K562 (cell line): ENCODE results near the gene NPAS1. TPM values are rescaled to one million over a fixed set of nuclear protein-coding genes. Genes with fewer than 3 reads are reported as not detected.

Experiments used
- ATAC-seq: fragments of 200-7000 bp; cut with Tn5 transposase; 3 replicates; pipeline ENCODE4 v1.9.1; 2020; ENCODE audit warnings: moderate library complexity
- BruUV-seq: library from RNA; stranded (reverse); fragments of 400-500 nt; replicated peaks from 2 replicates; lab custom pipeline; 2021; lab: Mats Ljungman, UMichigan
- CTCF ChIA-PET: fragments of 300-600 bp; formaldehyde crosslinking; extraction: SDS; loops from one replicate; lab custom pipeline; 2021; ENCODE audit warnings: low intra/inter-chr PET ratio; lab: Yijun Ruan, JAX
- POLR2A ChIA-PET: fragments of 300-600, 350-650 bp; sonication (Branson Sonifier 250); formaldehyde crosslinking; extraction: SDS; loops from one replicate; lab custom pipeline; 2021; ENCODE audit warnings: antibody characterized with exemption, inconsistent platforms; lab: Yijun Ruan, JAX
- DNase-seq, 4 experiments: peaks; one replicate each; pipeline versions ENCODE4 v3.0.0 to v3.0.0-alpha.2; 2011 to 2018; ENCODE audit warnings: low spot score in 3 of 4, mixed read lengths in 3 of 4; ENCODE audit errors: extremely low read depth in 1 of 4
- FAIRE-seq: peaks from 2 replicates; lab custom pipeline; 2011; peaks lifted over from hg19 to GRCh38; lab: Jason Lieb, UNC
- H2AFZ ChIP-seq: 2 replicates; pipeline ENCODE4 v1.6.0; 2011; ENCODE audit warnings: low read depth, low read length, control low read depth, inconsistent platforms
- H3K27ac ChIP-seq: fragments of 200-600 bp; 3 replicates; pipeline ENCODE4 v1.8.0; 2011; ENCODE audit warnings: low read depth, mild to moderate bottlenecking, control low read depth, inconsistent platforms, low read length, moderate library complexity, mixed read lengths; ENCODE audit errors: extremely low read depth
- H3K27me3 ChIP-seq, 2 experiments: fragments of 300-600 bp in 1 of 2; 2 replicates in 1 of 2; 3 replicates in 1 of 2; pipeline versions ENCODE4 v1.6.0 to v1.8.0; 2011; ENCODE audit warnings: inconsistent platforms in 2 of 2, low read length in 2 of 2, mild to moderate bottlenecking in 1 of 2, mixed read lengths in 1 of 2, moderate library complexity in 1 of 2; ENCODE audit not compliant: control insufficient read depth in 2 of 2, insufficient read depth in 2 of 2
- H3K36me3 ChIP-seq: fragments of 300-600 bp; 3 replicates; pipeline ENCODE4 v1.8.0; 2011; ENCODE audit warnings: mild to moderate bottlenecking, low read length, inconsistent platforms; ENCODE audit not compliant: control insufficient read depth, insufficient read depth
- H3K4me1 ChIP-seq, 2 experiments: fragments of 200-600 bp in 1 of 2; replicated peaks in 1 of 2; 2 replicates in 1 of 2; 3 replicates in 1 of 2; pipeline versions ENCODE4 v1.5.1 to v1.8.0; 2011; ENCODE audit warnings: inconsistent platforms in 2 of 2, low read length in 2 of 2, mild to moderate bottlenecking in 1 of 2, mixed read lengths in 1 of 2, moderate library complexity in 1 of 2; ENCODE audit not compliant: control insufficient read depth in 2 of 2, insufficient read depth in 2 of 2
- H3K4me2 ChIP-seq: 2 replicates; pipeline ENCODE4 v1.6.1; 2011; ENCODE audit warnings: low read length, control low read depth, inconsistent platforms, mixed read lengths; ENCODE audit not compliant: insufficient read depth
- H3K4me3 ChIP-seq: fragments of 200-600 bp; sonication (generic), shearing (Covaris generic); 2 replicates; pipeline ENCODE4 v1.5.1; 2016; ENCODE audit warnings: control low read depth, inconsistent platforms
- H3K79me2 ChIP-seq: fragments of 200-600 bp; 3 replicates; pipeline ENCODE4 v1.8.0; 2011; ENCODE audit warnings: low read length, inconsistent platforms; ENCODE audit not compliant: control insufficient read depth, insufficient read depth
- H3K9ac ChIP-seq, 2 experiments: 2 replicates each; pipeline versions ENCODE4 v1.6.0 to v1.6.1; 2011; ENCODE audit warnings: low read depth in 2 of 2, low read length in 2 of 2, control low read depth in 1 of 2, inconsistent platforms in 1 of 2, mild to moderate bottlenecking in 1 of 2, mixed read lengths in 1 of 2; ENCODE audit not compliant: insufficient read depth in 1 of 2
- H3K9me1 ChIP-seq: one replicate; pipeline ENCODE4 v1.6.0; 2011; ENCODE audit warnings: inconsistent platforms, mild to moderate bottlenecking, low read length, moderate library complexity; ENCODE audit not compliant: control insufficient read depth, insufficient read depth
- H3K9me3 ChIP-seq: replicated peaks from 2 replicates; pipeline ENCODE4 v1.5.1; 2011; ENCODE audit warnings: low read depth, low read length, inconsistent platforms; ENCODE audit not compliant: control insufficient read depth, insufficient read depth
- H4K20me1 ChIP-seq: replicated peaks from 2 replicates; pipeline ENCODE4 v1.6.1; 2011; ENCODE audit warnings: low read length, inconsistent platforms, mixed read lengths; ENCODE audit not compliant: control insufficient read depth, insufficient read depth
- HES1 ChIP-seq: fragments of 450-650 bp; IDR thresholded peaks from 2 replicates; pipeline ENCODE4 v1.6.1; 2016; ENCODE audit warnings: low read depth, mild to moderate bottlenecking, moderate library complexity
- HNRNPK ChIP-seq: fragments of 200-400 bp; formaldehyde crosslinking; IDR thresholded peaks from one replicate; pipeline ENCODE4 v1.6.1; 2018; ENCODE audit warnings: mild to moderate bottlenecking, low read depth, low read length; ENCODE audit not compliant: poor library complexity, severe bottlenecking
- SNRNP70 ChIP-seq: fragments of 200-400 bp; formaldehyde crosslinking; optimal IDR thresholded peaks from 2 replicates; pipeline ENCODE3; 2017; ENCODE audit warnings: low read depth, low read length
- SOX6 ChIP-seq: fragments of 450-650 bp; IDR thresholded peaks from 2 replicates; pipeline ENCODE4 v1.6.1; 2014; ENCODE audit warnings: mild to moderate bottlenecking
- ZFP30 ChIP-seq: fragments of 250-450 bp; sonication (Bioruptor Pico); IDR thresholded peaks from 2 replicates; pipeline ENCODE4 v1.8.0; 2022; ENCODE audit warnings: moderate library complexity, mild to moderate bottlenecking, inconsistent platforms, borderline replicate concordance
- WGBS: fragments of 100-300 bp; shearing (Covaris generic); methylation state at CpG from one replicate; pipeline ENCODE4 v1.1.6; 2016; ENCODE audit warnings: low coverage, mixed read lengths; ENCODE audit not compliant: insufficient coverage; ENCODE audit errors: missing lambda C conversion rate; 5-methylcytosine and 5-hydroxymethylcytosine counted together
- in situ Hi-C: fragments of 300-500 bp; cut with MboI; formaldehyde crosslinking; loops from 4 replicates; pipeline ENCODE4 v1.15.0; 2018; ENCODE audit warnings: inconsistent platforms, mixed read lengths
- intact Hi-C: fragments of 100-400 bp; cut with micrococcal nuclease; formaldehyde crosslinking; loops from 2 replicates; pipeline ENCODE4 v1.14.2; 2022
- polyA plus RNA-seq, 8 experiments: library from polyadenylated mRNA; depleted of rRNA in 4 of 8; stranded (reverse) in 5 of 8; unstranded in 3 of 8; fragments of >200 nt; fragmentation: Nextera tagmentation in 2 of 8; fragmentation: Illumina TruSeq in 1 of 8; extraction: Ambion mirVana in 2 of 8; extraction: Trizol in 1 of 8; gene quantifications; 2 replicates each; pipeline versions ENCODE4 v1.2.1 to v1.2.3, GENCODE V29; 2011 to 2014; ENCODE audit warnings: inconsistent platforms in 1 of 8, missing spikeins in 1 of 8
- total RNA-seq, 7 experiments: library from RNA; depleted of rRNA in 6 of 7; stranded (reverse); fragments of >200 nt in 6 of 7; fragmentation: Illumina TruSeq in 2 of 7; extraction: Trizol in 2 of 7; gene quantifications; 2 replicates each; pipeline versions ENCODE4 v1.2.1 to v1.2.3, GENCODE V29; 2011 to 2021; ENCODE audit warnings: low replicate concordance in 1 of 7
- TF ChIP-seq, protein P1 (sequence below): fragments of 450-650 bp; IDR thresholded peaks from 2 replicates; pipeline ENCODE4 v1.6.1; 2016

NPAS1 gene
- total and polyA plus RNA-seq, 9 of the 15 experiments (the other 6 are each of a cell fraction or from before 2014, with no cell fraction given) = 0.58 to 5.3 (median 2.0) TPM; not detected in 2

DNA sequence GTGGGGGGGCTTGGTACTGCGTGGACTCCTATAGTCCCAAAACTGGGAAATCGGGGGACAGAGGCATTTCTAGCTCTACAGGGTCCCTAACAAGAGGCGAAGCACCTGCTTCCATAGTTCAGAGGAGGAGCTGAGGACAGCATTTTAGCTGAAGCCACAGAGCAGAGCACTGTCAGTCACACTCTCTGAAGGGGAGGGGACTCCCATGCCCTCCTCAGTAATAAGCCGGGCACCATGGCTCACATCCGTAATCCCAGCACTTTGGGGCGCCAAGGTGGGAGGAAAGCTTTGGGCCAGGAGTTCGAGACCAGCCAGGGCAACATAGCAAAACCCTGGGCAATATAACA is 3.8 kb downstream of the NPAS1 start:
- no peak overlapping the region for H3K27ac ChIP-seq
- H2AFZ ChIP-seq = no peak overlapping the region
- 24% methylated on average over 7 of the region's 7 CpGs for WGBS
- H3K4me2 ChIP-seq = peak overlapping the region; percentile 20
- no peak overlapping the region for H3K4me3 ChIP-seq
- in situ Hi-C loops (no loop called here), intact Hi-C loops (no loop called here)
- H3K4me1 ChIP-seq = peaks cover 0 to 44% of the 10 kb centered on the region in 2 experiments; a peak in 3 of 5 replicates
- H3K79me2 ChIP-seq = no peaks in the 10 kb centered on the region
- ChIA-PET CTCF (no interaction called here), POLR2A (interaction anchor here (0.9 to 1.7 kb wide), 3 partner anchors 13 to 23 kb away, joined by 3 to 7 read pairs (median 4); no protein-coding TSS in a partner anchor)
- no peaks in the 10 kb centered on the region for H3K36me3 ChIP-seq
- TF ChIP-seq HES1 (no peak), SNRNP70 (no peak), SOX6 (no peak), ZFP30 (no peak), HNRNPK (no peak)
- TF ChIP-seq, protein P1, sequence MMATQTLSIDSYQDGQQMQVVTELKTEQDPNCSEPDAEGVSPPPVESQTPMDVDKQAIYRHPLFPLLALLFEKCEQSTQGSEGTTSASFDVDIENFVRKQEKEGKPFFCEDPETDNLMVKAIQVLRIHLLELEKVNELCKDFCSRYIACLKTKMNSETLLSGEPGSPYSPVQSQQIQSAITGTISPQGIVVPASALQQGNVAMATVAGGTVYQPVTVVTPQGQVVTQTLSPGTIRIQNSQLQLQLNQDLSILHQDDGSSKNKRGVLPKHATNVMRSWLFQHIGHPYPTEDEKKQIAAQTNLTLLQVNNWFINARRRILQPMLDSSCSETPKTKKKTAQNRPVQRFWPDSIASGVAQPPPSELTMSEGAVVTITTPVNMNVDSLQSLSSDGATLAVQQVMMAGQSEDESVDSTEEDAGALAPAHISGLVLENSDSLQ = peak; percentile 71
- no peaks in the 10 kb centered on the region for H3K9me1 ChIP-seq
- ATAC-seq (peak; percentile 18; the same call in 1 of the 3 replicates), FAIRE-seq (peak; percentile 52), DNase-seq (no peak)
- H3K9me3 ChIP-seq = no peaks in the 10 kb centered on the region
- no peaks in the 10 kb centered on the region for H4K20me1 ChIP-seq
- H3K27me3 ChIP-seq = peaks cover 19 to 34% of the 10 kb centered on the region in 2 experiments
- peak overlapping the region in 1 of 2 experiments; percentile 76; a peak in 2 of 4 replicates for H3K9ac ChIP-seq
- BruUV-seq = no TSS peak
